ENCODE measurements around the gene PACRG.

PACRG gene

DNA sequence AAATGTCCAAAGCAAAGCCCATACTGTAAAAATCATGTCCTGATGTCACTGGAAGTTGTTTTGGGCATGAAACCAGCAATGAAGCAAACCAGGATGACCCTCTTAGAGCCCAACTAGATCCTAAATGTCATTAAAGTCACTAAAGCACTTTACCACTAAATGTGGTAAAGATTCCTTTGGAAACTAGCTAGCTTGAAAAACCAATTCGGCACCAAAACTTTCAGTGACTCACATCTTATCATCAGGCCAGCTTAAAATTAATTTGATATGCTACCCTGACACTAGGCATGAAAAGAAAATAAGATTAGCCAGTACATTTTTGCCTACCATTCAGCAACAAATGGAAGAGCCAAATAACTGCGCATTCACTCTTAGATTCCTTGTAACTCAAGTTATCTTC is 145.8 kb downstream of the PACRG start:
- DNase-seq: no peak

DNA sequence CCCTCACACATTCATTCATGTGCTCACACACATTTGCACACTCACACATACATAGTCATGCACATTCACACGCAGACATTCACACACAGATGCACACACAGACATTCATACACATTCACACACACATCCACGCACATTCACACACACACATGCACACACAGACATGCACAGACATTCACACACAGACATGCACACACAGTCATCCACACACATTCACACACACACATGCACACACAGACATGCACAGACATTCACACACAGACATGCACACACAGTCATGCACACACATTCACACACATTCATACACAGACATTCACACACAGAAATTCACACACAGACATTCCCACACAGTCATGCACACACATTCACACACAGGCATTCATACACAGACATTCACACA is 147.3 kb downstream of the PACRG start:
- DNase-seq: no peak

DNA sequence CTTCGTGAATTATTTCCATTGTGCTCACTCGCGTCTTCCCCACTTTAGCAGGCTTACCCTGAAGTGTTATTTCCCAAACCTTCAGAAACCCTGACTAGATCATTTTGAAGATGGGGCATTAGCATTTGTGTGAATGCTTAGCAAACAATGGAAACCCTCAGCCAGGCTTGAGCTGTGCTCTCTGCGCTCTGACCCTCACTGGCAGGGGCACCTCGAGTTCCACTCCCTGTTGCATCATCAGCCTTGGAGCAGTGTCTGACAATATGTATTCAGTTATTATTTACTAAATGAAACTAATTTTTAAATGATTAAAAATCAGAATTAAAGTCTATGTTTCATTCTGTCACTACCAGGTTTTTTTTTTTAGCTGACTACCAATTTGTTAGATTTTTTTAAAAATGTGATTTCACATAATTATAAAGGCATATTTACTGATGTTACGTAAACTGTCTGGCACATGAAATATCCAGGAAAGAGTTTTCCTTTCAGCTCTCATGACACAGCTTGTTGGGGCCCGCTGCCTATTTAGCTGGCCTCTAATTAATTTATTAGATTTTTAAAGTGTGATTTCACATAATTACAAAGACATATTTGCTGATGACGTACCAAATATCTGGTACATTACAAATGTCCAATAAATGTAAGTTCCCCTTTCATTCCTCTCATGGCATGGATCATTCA is 155.2 kb downstream of the PACRG start:
- no peak for DNase-seq

DNA sequence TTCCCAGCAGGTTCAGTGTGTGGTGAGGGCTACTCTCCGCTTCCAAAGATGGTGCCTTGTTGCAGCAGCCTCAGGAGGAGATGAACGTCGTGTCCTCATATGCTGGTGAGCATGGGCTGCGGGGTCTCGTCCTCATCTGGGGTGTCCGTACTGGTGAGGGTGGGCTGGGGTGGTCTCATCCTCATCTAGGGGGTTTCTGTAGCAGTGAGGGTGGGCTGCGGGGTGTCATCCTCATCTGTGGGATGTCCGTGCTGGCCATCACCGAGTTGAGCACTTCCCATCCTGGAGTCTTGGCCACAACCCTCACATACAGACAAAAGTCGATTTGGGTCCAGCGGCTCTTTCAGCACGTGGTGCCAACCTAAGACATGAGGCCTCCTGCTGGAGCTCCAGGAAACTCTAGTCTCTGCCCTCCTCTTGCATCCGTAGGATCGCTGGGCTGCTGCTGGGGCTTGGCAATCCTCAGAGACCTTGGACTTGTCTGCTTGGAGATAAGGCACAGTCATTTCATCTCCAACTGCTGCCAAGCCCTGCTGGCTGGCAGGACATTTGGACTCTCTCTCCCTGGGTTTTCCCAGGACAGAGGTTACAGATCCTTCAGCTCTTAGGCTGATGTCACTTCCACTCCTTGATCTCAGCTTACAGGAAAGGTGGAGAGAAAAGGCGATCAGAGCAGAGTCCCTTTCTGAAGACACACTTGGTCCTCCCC is 160.4 kb downstream of the PACRG start:
- no peak for DNase-seq

DNA sequence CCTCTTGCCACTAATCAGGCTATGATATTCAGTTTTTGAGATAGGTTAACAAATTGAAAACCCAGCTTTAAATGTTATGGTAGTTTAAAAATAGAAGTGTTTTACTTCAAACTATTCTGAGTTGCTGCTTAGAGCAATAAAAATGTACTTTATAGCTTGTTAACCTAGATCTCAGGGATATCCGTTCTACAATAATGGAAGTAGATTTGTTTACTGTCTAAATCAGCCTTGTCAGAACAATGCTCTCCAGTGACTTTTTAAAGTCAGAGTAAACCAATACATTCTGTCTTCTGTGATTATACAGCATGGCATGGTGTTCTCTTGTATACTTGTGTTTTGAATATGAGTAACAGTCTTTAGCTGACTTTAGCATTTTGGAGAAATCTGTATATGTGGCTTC is 161.5 kb downstream of the PACRG start:
- DNase-seq: no peak

DNA sequence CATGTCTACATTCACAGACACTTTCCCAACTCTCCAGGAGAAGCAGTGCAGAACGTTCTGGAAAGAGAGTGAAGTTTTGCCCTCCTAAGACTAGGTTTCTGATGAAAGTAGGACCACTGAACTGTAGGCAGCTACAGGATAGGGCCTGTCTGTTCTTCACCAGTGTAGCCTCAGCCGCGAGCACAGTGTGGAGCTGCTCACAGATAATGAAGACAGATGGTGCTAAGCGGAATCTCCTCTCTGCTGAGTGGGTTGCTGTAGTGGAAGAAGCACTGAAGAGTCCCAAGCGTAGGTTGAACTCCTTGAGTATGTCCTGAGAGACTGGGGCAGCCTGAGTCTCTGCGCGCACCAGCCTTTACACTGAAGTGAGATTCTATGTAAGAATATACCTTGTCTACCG is 170.2 kb downstream of the PACRG start:
- no peak for DNase-seq

DNA sequence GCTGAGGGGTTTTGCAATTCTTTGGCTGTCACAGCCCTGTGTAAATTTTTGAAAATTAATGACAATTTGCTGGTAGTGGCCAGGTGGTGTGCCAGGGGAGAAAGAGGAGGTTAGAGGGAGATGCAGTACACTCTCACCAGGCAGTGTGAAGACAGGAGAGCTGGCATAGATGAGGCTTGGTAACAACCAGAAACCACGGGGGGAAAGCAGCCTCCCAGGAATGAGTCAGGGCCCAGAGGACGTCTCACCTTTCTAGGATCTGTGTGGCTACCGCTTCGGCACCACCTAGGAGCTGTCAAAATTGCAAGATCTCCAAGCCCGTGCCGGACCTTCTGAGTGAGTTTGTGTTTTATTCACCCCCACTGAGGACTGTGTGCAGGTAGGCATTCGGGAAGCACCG is 171.4 kb downstream of the PACRG start:
- DNase-seq: no peak

DNA sequence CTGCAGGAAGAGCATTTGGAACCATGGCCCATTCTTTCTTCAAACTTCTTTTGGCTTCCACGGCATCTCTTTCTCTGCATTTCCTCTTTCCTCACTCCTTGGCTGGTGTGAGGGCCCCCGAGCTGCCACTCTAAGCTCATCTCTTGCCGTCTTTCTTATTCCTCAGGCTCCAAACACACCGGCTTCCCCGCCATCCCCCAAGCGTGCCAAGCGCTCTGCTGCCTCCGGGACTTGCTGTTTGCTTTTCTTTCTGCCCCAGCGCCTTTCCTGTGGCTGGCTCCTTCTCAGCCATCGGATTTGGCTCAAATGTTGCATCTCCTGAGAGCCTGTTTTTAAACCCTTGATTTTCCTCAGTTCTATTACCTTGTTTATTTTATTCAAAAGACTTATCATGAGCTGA is 172.7 kb downstream of the PACRG start:
- DNase-seq: no peak

DNA sequence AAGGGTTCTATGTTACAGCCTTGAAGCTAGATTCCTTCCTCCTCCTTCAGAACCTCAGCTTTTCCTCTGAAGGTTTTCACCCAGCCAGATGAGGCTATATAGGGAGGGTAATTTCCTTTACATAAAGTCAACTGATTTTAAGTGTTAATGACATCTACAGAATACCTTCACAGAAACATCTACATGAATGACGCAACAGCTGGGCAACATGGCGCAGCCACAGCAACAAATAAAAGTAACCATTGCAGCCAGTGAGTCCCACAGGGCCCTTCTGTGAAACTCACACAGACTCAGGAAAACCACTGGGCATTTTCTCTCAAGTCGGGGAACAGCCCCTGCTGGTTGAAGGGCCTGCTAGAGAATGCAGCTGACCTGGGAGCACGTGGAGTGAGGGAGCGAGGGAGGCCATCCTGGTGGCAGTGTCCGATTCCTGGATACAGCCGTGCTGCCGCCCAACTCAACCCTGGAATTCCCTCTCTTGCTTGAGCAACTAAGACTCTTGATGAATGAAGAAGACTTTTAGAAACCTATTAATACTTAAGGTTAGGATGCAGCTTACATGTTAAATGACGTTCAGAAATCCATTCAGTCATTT is 176.4 kb downstream of the PACRG start:
- no peak for DNase-seq

DNA sequence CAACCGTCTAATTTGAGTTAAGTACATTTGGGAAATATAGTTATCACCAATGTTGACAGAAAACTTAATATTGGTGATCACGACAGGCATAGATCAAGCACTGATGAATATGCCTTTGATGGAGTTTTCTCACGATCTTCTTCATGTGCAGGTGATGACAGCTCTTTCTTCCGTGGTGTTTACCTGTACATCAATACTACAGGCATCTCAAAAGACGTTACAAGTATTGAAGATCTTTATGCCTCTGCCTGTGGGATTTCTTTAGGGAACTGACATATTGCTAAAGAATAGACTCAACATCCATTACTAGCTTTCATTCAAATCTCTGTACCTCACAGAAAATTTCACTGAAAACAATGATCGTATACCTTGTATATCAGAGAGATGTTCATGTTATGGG is 178.7 kb downstream of the PACRG start:
- DNase-seq: no peak

DNA sequence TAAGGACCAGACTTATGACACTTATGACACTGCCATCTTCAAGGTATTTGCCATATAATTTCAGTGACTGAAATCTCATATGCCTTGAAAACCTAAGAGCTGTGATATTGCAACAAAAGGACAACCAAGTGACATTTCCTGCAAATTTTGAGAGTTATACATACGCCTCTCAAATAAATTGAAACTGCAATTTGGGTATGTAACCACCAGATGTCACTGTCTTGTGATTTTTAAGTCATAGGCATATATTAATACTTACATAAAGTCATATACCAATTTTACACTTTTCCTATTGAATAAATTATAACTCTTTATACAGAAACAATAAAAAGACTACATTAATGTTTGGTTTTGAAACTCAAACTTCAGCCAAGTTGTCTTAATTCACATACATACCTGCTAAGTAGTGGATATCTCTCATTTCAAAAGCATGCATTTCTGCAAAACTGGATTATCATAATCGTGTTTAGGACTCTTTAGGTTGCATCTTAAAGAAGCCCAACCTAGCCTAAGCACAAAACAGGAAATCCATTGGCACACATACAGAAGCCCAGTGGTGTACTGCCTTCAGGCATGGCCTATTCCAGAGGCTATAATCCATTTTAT is 180.2 kb downstream of the PACRG start:
- DNase-seq: no peak

DNA sequence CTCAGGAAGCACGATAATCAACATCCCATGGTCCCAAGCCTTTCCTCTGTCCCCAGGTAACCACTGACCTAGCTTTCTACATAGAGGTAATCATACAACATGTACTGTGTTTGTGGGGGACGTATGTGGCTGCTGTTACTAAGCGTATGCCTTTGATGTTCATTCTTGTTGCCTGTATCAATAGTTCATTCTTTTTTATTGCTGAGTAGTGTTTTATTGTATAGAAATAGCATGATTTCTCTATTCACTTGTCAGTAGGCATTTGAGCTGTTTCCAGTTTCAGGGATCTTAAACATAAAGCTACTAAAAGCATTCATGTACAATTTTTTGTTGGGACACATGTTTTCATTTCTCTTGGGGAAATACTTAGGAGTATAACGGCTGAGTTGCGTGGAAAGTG is 185.4 kb downstream of the PACRG start:
- DNase-seq: no peak

DNA sequence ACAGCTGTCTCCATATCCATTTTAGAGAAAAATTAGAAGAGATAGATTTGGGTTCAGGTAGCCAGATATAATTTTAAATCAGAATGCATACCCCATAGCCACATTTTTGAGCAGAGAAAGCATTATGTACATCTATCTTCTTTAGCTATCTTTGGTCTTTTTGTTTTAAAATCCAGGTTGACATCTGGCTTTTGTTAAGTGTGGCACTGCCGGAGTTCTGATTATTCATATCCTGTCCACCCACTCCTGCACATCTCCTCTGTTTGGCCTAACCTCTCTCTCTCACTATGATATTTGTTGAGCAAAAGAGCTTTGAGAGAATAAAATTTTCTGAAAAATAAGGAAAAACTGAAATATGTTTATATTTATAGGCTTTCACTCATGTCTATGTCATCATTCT is 189.7 kb downstream of the PACRG start:
- DNase-seq: no peak

DNA sequence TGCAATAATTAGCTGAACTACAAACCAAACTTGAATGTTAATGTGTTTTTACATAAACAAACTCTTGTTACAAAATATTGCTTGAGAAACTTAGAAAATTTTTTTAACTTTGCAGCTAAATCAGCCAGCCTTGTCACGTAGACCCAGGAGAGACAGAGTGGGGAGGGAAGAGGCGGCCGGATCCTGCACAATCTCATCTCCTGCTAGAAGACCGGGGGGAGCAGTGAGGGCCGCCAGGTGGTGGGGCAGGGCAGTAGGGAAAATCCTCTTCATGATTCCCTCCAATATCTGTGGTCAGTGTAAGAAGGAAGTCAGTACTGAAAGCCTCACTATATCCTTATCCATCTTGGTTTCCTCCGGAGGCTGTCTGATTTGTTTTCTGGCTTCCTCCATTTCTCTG is 193.3 kb downstream of the PACRG start:
- DNase-seq: no peak

DNA sequence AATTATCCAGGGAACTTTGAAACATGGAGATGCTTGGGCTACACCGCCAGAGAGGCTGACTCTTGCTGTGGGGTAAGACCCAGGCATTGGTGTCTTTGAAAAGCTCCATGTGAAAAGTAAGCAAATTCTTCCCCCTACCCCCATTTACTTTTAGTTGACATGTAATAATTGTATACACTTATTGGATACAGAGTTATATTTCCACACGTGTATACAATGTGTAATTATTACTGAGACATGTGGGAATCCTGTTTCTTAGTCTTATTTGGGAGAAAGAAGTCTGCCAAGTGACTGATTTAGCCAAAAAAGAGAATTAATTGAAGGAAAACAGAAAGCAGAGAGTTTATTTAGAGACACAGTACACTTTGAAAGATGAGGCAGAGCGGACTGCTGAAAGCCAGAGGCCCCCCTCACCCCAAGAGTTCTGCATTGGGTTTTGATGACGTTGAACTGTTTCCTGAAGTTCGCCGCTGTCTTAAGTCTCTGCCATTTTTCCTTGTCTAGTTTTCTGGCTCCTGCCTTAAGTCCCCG is 193.8 kb downstream of the PACRG start:
- no peak for DNase-seq

DNA sequence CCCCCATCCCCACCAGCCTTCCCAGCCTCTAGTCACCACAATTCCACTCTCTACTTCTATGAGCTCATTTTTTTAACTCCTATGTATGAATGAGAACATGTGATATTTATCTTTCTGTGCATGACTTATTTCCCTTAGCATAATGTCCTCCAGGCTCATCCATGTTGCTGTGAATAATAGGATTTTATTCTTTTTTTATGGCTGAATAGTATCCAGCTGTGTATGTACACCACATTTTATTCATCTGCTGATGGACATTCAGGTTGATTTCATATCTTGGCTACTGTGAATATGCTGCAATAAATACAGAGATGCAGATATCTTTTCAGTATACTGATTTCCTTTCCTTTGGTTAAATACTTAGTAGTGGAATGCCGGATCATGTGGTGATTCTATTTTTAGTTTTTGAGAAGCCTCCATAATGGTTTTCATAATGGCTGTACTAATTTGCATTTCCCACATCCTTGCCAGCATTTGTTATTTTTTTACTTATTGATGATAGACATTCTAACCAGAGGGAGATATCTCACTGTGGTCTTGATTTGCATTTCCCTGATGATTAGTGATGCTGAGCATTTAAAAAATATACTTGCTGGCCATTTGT is 194.9 kb downstream of the PACRG start:
- DNase-seq: no peak

DNA sequence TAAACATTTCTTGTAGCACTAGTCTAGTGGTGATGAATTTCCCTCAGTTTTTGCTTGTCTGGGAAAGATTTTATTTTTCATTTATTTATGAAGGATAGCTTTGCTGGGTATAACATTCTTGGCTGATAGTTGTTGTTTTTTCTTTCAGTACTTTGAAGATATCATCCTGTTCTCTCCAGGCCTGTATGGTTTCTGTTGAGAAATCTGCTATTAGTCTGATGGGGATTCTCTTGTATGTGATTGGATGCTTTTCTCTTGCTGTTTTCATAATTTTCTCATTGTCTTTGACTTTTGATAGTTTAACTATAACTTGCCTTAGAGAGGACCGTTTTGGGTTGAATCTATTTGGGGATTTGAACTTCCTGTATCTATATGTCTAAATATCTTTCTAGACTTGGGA is 207.1 kb downstream of the PACRG start:
- DNase-seq: no peak

DNA sequence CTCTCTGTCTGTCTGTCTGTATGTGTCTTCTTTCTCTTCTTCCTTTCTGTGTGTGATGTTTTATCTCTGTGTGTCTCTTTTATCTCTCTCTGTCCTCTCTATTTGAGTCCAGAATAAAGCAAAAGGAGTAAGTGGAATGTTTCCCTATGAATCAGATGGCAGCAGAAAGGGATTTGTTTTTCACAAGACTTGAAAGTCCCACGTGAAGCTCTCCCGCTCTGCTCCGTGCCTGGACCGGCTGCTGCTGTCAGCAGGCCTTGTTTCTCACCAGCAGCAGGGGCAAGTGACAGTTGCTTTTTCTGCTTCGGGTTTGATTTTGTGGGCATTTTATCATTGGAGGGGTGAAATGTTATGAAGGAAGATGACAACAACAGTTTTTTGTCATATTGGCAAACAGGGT is 212.7 kb downstream of the PACRG start:
- DNase-seq: no peak

DNA sequence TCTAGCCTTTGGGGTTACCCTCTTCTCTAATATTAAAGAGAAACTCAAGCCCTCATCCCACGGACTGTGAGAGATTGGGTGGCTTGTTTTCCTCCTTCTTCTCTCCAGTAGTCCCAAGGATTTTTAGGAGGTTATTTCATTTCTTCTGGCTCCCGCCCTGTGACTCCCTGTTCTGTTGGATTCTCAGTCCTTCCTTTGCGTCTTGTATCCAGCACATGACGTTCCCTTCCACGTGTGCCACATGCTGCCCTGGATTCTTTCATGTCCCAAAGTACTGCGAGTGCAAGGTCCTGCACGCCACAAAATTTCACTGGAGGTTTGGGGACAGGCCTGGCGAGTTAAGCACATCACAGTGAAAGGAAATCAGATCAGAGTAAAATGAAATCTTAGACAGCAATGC is 213.4 kb downstream of the PACRG start:
- DNase-seq: no peak

DNA sequence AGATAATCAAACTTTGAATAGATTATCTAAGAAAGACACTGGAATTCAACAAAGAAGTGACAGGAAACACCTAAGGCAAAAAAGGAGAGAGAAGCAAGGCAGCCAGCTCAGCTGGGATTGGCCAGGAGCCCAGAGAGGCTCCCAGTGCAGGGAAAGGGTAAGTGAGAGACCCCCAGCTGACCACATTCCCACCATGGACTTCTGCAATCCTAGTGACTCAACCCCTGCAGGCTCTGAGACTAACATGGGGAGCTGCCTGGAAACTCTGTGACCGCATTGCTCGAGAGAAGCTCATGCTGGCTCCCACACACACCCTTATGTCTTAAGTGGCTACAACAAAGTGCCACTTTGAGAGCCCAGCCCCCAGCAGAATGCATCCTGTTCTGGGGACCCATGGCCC is 215.1 kb downstream of the PACRG start:
- no peak for DNase-seq

DNA sequence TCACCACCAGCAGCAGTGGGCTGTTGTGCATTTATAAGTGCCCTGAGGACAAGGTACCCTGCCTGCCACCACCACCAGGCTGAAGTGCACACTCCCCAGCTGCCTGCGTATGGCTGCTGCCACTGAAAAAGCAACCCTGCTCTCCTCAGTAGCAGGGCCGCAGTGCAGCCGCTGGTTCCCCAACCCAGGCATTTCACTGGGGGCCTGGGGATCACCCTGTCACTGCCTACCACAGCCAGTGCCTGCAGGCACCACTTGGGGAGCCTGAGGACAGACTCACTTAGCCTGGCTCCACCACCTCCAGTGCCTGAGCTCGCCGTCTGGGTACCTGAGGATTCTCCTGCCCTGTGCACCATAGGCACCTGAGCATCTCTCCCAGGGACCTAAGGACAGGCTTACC is 215.6 kb downstream of the PACRG start:
- no peak for DNase-seq

DNA sequence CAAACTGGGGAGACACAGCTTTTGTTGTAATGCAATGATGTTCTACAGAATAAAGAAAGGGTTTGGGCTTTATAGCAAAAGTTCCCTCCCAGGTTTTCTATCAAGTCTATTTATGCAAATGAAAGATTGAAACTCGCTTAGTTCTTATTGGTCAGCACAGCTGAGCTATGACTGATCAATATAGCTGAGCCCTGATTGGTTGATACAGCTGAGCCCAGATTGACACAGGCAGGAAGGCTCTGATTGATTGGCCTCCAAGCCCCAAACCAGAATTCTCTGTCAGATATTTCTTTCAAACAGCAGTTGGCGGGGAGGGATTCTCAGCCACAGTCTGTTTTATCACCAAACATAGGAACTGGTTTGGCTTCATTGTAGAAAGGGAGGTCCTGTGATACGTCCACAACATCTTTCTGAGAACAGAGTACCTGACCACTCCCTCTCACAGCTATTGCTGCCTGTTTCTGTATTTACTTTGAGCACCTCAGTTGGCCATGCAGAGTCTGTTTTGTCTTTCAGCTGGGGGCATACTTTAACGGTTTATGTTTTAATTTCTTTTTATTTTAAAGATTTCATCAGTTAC is 223.5 kb downstream of the PACRG start:
- no peak for DNase-seq

DNA sequence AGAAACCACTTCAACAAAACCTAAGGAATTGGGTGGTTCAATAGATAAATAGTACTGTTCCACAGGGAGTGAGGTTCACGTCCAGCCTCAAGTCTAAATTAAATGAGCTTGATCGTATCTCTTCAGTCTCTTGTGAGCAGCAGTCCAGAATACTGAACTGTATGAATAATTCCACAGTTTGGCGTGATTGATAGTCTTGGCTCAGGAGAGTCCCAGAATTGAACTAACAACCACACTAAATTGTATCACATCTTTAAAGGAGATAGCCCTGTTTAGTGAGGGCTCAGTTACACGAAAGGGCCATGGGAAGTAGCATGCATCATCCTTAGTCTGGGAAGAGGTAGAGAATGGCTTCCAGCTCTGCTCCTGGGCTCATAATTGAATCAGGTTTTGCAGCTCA is 224.6 kb downstream of the PACRG start:
- DNase-seq: no peak
